HepG2 (cell line): ENCODE measurements around the gene ZG16B. TPM values are rescaled to one million over a fixed set of nuclear protein-coding genes. Genes with fewer than 3 reads are reported as not detected.

Experiments used
- ATAC-seq: fragments of 200-7000 bp; cut with Tn5 transposase; 3 replicates; pipeline ENCODE4 v1.9.1; 2020; ENCODE audit warnings: mild to moderate bottlenecking, moderate library complexity
- BruUV-seq: library from RNA; stranded (reverse); fragments of 400-500 nt; replicated peaks from 2 replicates; lab custom pipeline; 2021; lab: Mats Ljungman, UMichigan
- CTCF ChIA-PET: fragments of 300-600 bp; formaldehyde crosslinking; extraction: SDS; loops from one replicate; lab custom pipeline; 2021; ENCODE audit warnings: low total read pairs, inconsistent platforms, low intra/inter-chr PET ratio; lab: Yijun Ruan, JAX
- POLR2A ChIA-PET: fragments of 350-600 bp; sonication (Branson Sonifier 250); formaldehyde crosslinking; loops from one replicate; lab custom pipeline; 2020; ENCODE audit warnings: antibody characterized with exemption, inconsistent platforms; lab: Yijun Ruan, JAX
- DNase-seq: peaks from one replicate; pipeline ENCODE4 v3.0.0-alpha.2; 2015; ENCODE audit warnings: low spot score
- FAIRE-seq: peaks from 3 replicates; lab custom pipeline; 2011; peaks lifted over from hg19 to GRCh38; lab: Jason Lieb, UNC
- H2AFZ ChIP-seq: one replicate; pipeline ENCODE4 v1.6.1; 2011; ENCODE audit warnings: low read length, inconsistent platforms
- H3K27ac ChIP-seq: fragments of 300-600 bp; 3 replicates; pipeline ENCODE4 v1.8.0; 2011; ENCODE audit warnings: mixed run types, mild to moderate bottlenecking, mixed read lengths, low read length, inconsistent platforms; ENCODE audit not compliant: insufficient read depth; ENCODE audit errors: extremely low read length
- H3K27me3 ChIP-seq, 2 experiments: fragments of 200-600 bp in 1 of 2; 2 replicates in 1 of 2; 3 replicates in 1 of 2; pipeline versions ENCODE4 v1.6.0 to v1.8.0; 2011; ENCODE audit warnings: low read length in 2 of 2, mild to moderate bottlenecking in 2 of 2, moderate library complexity in 2 of 2, inconsistent platforms in 1 of 2; ENCODE audit not compliant: insufficient read depth in 2 of 2, control insufficient read depth in 1 of 2
- H3K36me3 ChIP-seq, 2 experiments: fragments of 200-600 bp in 1 of 2; replicated peaks in 1 of 2; 2 replicates in 1 of 2; 3 replicates in 1 of 2; pipeline versions ENCODE4 v1.5.1 to v1.8.0; 2011; ENCODE audit warnings: low read length in 2 of 2, inconsistent platforms in 1 of 2; ENCODE audit not compliant: insufficient read depth in 2 of 2, control insufficient read depth in 1 of 2
- H3K4me1 ChIP-seq: 2 replicates; pipeline ENCODE4 v1.5.1; 2012; ENCODE audit warnings: low read length, inconsistent platforms; ENCODE audit not compliant: insufficient read depth
- H3K4me2 ChIP-seq: 2 replicates; pipeline ENCODE4 v1.6.0; 2011; ENCODE audit warnings: low read depth, low read length, inconsistent platforms
- H3K4me3 ChIP-seq, 3 experiments: fragments of 200-600 bp in 1 of 3; sonication (generic), shearing (Covaris generic) in 1 of 3; replicated peaks in 1 of 3; 2 replicates each; pipeline ENCODE4 v1.5.1; 2011 to 2016; ENCODE audit warnings: low read length in 3 of 3, inconsistent platforms in 2 of 3, low read depth in 2 of 3, mild to moderate bottlenecking in 2 of 3, control low read depth in 1 of 3, mixed read lengths in 1 of 3; ENCODE audit not compliant: insufficient read depth in 1 of 3
- H3K79me2 ChIP-seq: one replicate; pipeline ENCODE4 v1.6.1; 2011; ENCODE audit warnings: low read length, inconsistent platforms; ENCODE audit not compliant: insufficient read depth
- H3K9ac ChIP-seq: 2 replicates; pipeline ENCODE4 v1.6.0; 2011; ENCODE audit warnings: mild to moderate bottlenecking, low read depth, low read length, inconsistent platforms; ENCODE audit not compliant: insufficient read depth
- H3K9me3 ChIP-seq: 2 replicates; pipeline ENCODE4 v1.5.1; 2012; ENCODE audit warnings: mild to moderate bottlenecking, low read length
- H4K20me1 ChIP-seq: 2 replicates; pipeline ENCODE4 v1.6.0; 2011; ENCODE audit warnings: inconsistent platforms, mild to moderate bottlenecking, low read length, moderate library complexity; ENCODE audit not compliant: insufficient read depth
- HNRNPLL ChIP-seq: fragments of 200-400 bp; formaldehyde crosslinking; IDR thresholded peaks from 2 replicates; pipeline ENCODE4 v1.6.1; 2017; ENCODE audit warnings: mild to moderate bottlenecking, low read depth, low read length; ENCODE audit not compliant: poor library complexity, severe bottlenecking
- KMT2A ChIP-seq: sonication (generic); formaldehyde crosslinking; IDR thresholded peaks from 2 replicates; pipeline ENCODE4 v1.4.0; 2020; ENCODE audit warnings: missing genetic modification reagents
- MEF2D ChIP-seq: sonication (generic); formaldehyde crosslinking; IDR thresholded peaks from 2 replicates; pipeline ENCODE4 v1.5.1; 2020; ENCODE audit warnings: mild to moderate bottlenecking, missing genetic modification reagents
- NFIC ChIP-seq: IDR thresholded peaks from 2 replicates; pipeline ENCODE4 v1.6.1; 2012; ENCODE audit warnings: mild to moderate bottlenecking, low read length, inconsistent platforms
- NR2C2 ChIP-seq: sonication (generic); formaldehyde crosslinking; IDR thresholded peaks from 2 replicates; pipeline ENCODE4 v1.4.0; 2020; ENCODE audit warnings: missing genetic modification reagents, mild to moderate bottlenecking, moderate library complexity, borderline replicate concordance
- TBL1XR1 ChIP-seq: fragments of 150-350 bp; IDR thresholded peaks from 2 replicates; pipeline ENCODE4 v1.6.1; 2014; ENCODE audit warnings: borderline replicate concordance, low read length; ENCODE audit not compliant: partially characterized antibody
- TOPORS ChIP-seq: sonication (generic); formaldehyde crosslinking; IDR thresholded peaks from 2 replicates; pipeline ENCODE4 v1.8.0; 2023; ENCODE audit warnings: mild to moderate bottlenecking, missing genetic modification reagents
- ZNF10 ChIP-seq: sonication (generic); formaldehyde crosslinking; IDR thresholded peaks from 2 replicates; pipeline ENCODE4 v1.4.0; 2020; ENCODE audit warnings: mild to moderate bottlenecking, low read depth, missing genetic modification reagents, borderline replicate concordance
- ZNF24 ChIP-seq: fragments of 450-650 bp; IDR thresholded peaks from 2 replicates; pipeline ENCODE4 v1.6.1; 2017; ENCODE audit warnings: antibody characterized with exemption, mild to moderate bottlenecking
- ZNF317 ChIP-seq: sonication (generic); formaldehyde crosslinking; IDR thresholded peaks from 2 replicates; pipeline ENCODE4 v1.5.0; 2020; ENCODE audit warnings: mild to moderate bottlenecking, missing genetic modification reagents
- ZNF331 ChIP-seq: sonication (generic); formaldehyde crosslinking; IDR thresholded peaks from 2 replicates; pipeline ENCODE4 v1.4.0; 2020; ENCODE audit warnings: missing genetic modification reagents
- ZNF333 ChIP-seq: sonication (generic); formaldehyde crosslinking; IDR thresholded peaks from 2 replicates; pipeline ENCODE4 v1.4.0; 2020; ENCODE audit warnings: mild to moderate bottlenecking, missing genetic modification reagents, borderline replicate concordance
- ZNF354B ChIP-seq: sonication (generic); formaldehyde crosslinking; IDR thresholded peaks from 2 replicates; pipeline ENCODE4 v1.8.0; 2022; ENCODE audit warnings: mild to moderate bottlenecking, missing genetic modification reagents
- WGBS: methylation state at CpG from one replicate; pipeline ENCODE4 v1.1.6; 2017; ENCODE audit warnings: low lambda C conversion rate; 5-methylcytosine and 5-hydroxymethylcytosine counted together
- in situ Hi-C: cut with HindIII; loops from 2 replicates; pipeline ENCODE4 v1.10.0; 2017; ENCODE audit warnings: low pct_unique_long_range_greater_than_20kb; ENCODE audit not compliant: extremely low pct_ligation_motif_present
- intact Hi-C: fragments of 100-400 bp; cut with micrococcal nuclease; formaldehyde crosslinking; loops from one replicate; pipeline ENCODE4 v1.10.0; 2022; ENCODE audit not compliant: unreplicated experiment
- polyA plus RNA-seq, 8 experiments: library from polyadenylated mRNA; depleted of rRNA in 3 of 8; stranded (reverse) in 7 of 8; unstranded in 1 of 8; fragments of >200 nt; fragmentation: Illumina TruSeq in 4 of 8; extraction: Trizol in 4 of 8; gene quantifications; 2 replicates each; pipeline versions ENCODE4 v1.2.1 to v1.2.3, GENCODE V29; 2011 to 2016; ENCODE audit warnings: low read depth in 4 of 8, missing spikeins in 1 of 8, mixed read lengths in 1 of 8; ENCODE audit not compliant: insufficient read depth in 1 of 8
- total RNA-seq, 5 experiments: library from RNA; depleted of rRNA; stranded (reverse); fragments of >200 nt; fragmentation: Illumina TruSeq; extraction: Trizol; gene quantifications; 2 replicates each; pipeline ENCODE4 v1.2.3, GENCODE V29; 2016; ENCODE audit warnings: low read depth in 1 of 5
- TF ChIP-seq, protein P1 (sequence below): sonication (generic); formaldehyde crosslinking; IDR thresholded peaks from 2 replicates; pipeline ENCODE4 v1.4.0; 2020; ENCODE audit warnings: missing genetic modification reagents, borderline replicate concordance

The ZG16B gene
- total and polyA plus RNA-seq, 2 of the 13 experiments (the other 11 are each of a cell fraction or from before 2014, with no cell fraction given), result 1.5 to 11.3 TPM

GRCh38 chr16:2859686-2860265, 29.7 kb downstream of the ZG16B start:
- no peaks in the 10 kb centered on the region for H3K36me3 ChIP-seq
- no peak overlapping the region for H3K4me3 ChIP-seq
- WGBS, result 34% methylated on average over 5 of the region's 10 CpGs
- H3K9ac ChIP-seq, result no peak overlapping the region
- H2AFZ ChIP-seq, result no peak overlapping the region
- H3K9me3 ChIP-seq, result peaks cover 7% of the 10 kb centered on the region; the same call in 1 of the 2 replicates
- peaks cover 16% of the 10 kb centered on the region for H3K4me1 ChIP-seq
- CTCF ChIA-PET, result no interaction called here
- H3K27me3 ChIP-seq, result peaks cover 0 to 2% of the 10 kb centered on the region in 2 experiments; a peak in 2 of 5 replicates
- intact Hi-C loops (no loop called here), in situ Hi-C loops (no loop called here)
- POLR2A ChIA-PET, result no interaction called here
- FAIRE-seq (no peak), DNase-seq (no peak), ATAC-seq (no peak)
- H3K79me2 ChIP-seq, result no peaks in the 10 kb centered on the region
- no peak for TF ChIP-seq ZNF10 (CRISPR knock-in tag)
- TF ChIP-seq NFIC, result no peak
- no peak for TF ChIP-seq TOPORS (CRISPR knock-in tag)
- TF ChIP-seq HNRNPLL, result no peak
- no peak for TF ChIP-seq ZNF317 (CRISPR knock-in tag)
- BruUV-seq, result no TSS peak
- H4K20me1 ChIP-seq, result no peaks in the 10 kb centered on the region
- H3K27ac ChIP-seq, result no peak overlapping the region
- no peak overlapping the region for H3K4me2 ChIP-seq

DNA sequence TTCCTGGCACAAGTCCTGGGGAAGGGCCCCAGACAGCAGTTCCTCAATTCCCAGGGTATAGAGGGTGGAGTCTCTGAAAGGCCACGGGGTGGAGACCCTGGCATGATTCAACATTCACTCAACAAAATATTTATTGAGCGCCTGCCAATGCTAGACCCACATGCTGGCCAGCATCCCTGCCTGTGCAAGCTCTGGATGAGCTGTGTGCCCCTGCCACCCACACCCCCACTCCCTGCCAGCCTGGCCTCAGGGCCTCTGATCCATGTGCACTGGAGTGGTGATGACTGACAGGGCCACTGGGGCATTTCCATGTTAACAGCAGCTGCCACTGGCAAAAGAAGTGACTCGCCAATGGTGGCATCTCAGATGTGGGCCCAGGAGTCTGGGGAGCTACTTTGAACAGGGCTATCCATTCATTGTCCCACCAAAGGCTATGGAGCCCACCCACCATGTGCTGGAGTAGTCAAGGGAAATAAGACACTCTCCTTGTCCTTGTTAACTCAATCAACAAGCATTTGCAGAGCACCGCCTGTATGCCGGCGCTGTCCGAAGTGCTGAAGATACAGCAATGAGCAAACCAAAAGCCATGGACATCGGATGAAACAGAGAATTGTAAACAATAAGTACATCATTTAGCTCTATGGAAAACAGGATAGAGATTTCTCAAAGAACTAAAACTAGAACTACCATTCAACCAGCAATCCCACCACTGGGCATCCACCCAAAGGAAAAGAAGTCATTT, 30.9 kb downstream of the ZG16B start:
- Histone ChIP-seq H3K4me1 (peaks cover 16% of the 10 kb centered on the region), H3K9me3 (peaks cover 7% of the 10 kb centered on the region; the same call in 1 of the 2 replicates), H3K4me2 (no peak overlapping the region), H3K27ac (no peak overlapping the region), H2AFZ (no peak overlapping the region), H3K9ac (no peak overlapping the region), H3K27me3 (peaks cover 2 to 7% of the 10 kb centered on the region in 2 experiments; a peak in 3 of 5 replicates), H3K79me2 (no peaks in the 10 kb centered on the region), H3K36me3 (no peaks in the 10 kb centered on the region), H3K4me3 (no peak overlapping the region), H4K20me1 (no peaks in the 10 kb centered on the region)
- in situ Hi-C loops (no loop called here), intact Hi-C loops (no loop called here)
- WGBS, result 87% methylated on average over 6 of the region's 8 CpGs
- POLR2A ChIA-PET, result no interaction called here
- ATAC-seq (no peak), FAIRE-seq (no peak), DNase-seq (no peak)
- CTCF ChIA-PET, result no interaction called here
- no TSS peak for BruUV-seq
- TF ChIP-seq MEF2D (CRISPR knock-in tag), result no peak
- TF ChIP-seq, protein P1, sequence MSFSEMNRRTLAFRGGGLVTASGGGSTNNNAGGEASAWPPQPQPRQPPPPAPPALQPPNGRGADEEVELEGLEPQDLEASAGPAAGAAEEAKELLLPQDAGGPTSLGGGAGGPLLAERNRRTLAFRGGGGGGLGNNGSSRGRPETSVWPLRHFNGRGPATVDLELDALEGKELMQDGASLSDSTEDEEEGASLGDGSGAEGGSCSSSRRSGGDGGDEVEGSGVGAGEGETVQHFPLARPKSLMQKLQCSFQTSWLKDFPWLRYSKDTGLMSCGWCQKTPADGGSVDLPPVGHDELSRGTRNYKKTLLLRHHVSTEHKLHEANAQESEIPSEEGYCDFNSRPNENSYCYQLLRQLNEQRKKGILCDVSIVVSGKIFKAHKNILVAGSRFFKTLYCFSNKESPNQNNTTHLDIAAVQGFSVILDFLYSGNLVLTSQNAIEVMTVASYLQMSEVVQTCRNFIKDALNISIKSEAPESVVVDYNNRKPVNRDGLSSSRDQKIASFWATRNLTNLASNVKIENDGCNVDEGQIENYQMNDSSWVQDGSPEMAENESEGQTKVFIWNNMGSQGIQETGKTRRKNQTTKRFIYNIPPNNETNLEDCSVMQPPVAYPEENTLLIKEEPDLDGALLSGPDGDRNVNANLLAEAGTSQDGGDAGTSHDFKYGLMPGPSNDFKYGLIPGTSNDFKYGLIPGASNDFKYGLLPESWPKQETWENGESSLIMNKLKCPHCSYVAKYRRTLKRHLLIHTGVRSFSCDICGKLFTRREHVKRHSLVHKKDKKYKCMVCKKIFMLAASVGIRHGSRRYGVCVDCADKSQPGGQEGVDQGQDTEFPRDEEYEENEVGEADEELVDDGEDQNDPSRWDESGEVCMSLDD (CRISPR knock-in tag), result no peak
- peak; percentile 100 for TF ChIP-seq ZNF331 (CRISPR knock-in tag)
- no peak for TF ChIP-seq TBL1XR1
- TF ChIP-seq NR2C2 (CRISPR knock-in tag), result no peak
- no peak for TF ChIP-seq ZNF333
- TF ChIP-seq ZNF24, result no peak
- no peak for TF ChIP-seq ZNF354B (CRISPR knock-in tag)
- TF ChIP-seq KMT2A (CRISPR knock-in tag), result no peak
